Measurements from ENCODE around the gene KREMEN2. TPM values are rescaled to one million over a fixed set of nuclear protein-coding genes. Genes with fewer than 3 reads are reported as not detected.
A peak's percentile ranks its signal among the peaks of the same experiment; 100 is the strongest.

Gene KREMEN2
- total and polyA plus RNA-seq, 2 of the 8 experiments (the other 6 are each of a cell fraction or from before 2014, with no cell fraction given), result 6.6 to 7.0 TPM

DNA sequence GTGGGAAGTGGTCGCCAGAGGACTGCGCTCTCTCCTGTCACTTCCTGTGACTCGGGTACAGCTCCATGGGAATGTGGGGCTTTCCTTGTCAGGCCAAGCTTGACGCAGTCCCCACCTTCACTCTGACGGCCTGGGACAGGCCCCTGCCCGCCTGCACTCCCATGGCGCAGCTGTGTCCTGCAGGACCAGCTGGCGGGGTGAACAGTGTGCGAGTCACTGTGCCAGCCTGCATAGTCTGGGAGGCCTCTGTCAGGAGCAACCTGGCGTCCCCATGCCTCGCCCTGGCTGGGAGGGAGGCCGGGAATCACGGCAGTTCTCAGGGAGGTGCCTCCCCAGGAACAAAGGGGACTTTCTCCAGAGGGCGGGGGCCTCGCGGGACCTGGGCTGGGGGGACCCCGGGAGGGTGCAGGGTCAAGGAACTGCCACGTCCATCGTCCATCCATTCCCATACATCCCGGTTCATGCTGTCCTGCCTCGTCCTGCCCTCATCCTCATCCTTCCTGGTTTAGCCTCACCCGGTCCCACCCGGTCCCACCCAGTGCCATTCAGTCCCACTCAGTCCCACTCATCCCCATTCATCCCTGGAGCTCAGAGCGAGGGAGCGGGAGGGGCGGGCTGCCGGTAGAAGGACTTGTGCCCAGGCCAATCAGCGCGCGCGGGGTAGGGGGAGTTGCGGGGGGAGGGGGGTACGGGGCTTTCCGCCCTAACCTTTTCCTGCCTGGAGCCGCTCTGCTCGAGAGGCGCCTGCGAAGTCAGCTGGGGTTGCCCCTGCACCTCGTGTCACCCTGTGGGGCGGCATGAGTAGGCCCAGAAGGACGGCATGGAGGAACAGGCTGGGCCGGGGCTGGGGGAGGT lies 38.9 kb upstream of the KREMEN2 start:
- DNase-seq (ENCODE audit: low read depth in 1 of 2, low spot score in 2 of 2) (peak in 1 of 2 experiments; percentile 78), FAIRE-seq (no peak)
- no peaks in the 10 kb centered on the region; a peak in 1 of 8 replicates for H3K36me3 ChIP-seq (ENCODE audit: control insufficient read depth in 2 of 4, insufficient read depth in 4 of 4, low read length in 3 of 4)
- no peak overlapping the region for H3K56ac ChIP-seq (replicated peaks; ENCODE audit: insufficient read length, low read depth, low read length)
- H3K79me1 ChIP-seq (ENCODE audit: low read depth, low read length), result 0 out of 2 replicates have a peak, but pooled peaks cover 3% of the 10 kb centered on the region
- H3K79me2 ChIP-seq (ENCODE audit: control insufficient read depth in 1 of 2, insufficient read depth in 2 of 2, low read length in 2 of 2), result no peaks in the 10 kb centered on the region
- H3K9me3 ChIP-seq (ENCODE audit: insufficient read depth in 2 of 2, low read depth in 1 of 2, low read length in 1 of 2), result no peaks in the 10 kb centered on the region
- H2AK5ac ChIP-seq (ENCODE audit: low read depth, low read length), result no peak overlapping the region
- no peak overlapping the region for H3K23ac ChIP-seq (ENCODE audit: insufficient read length)
- ChIA-PET CTCF (ENCODE audit: partially characterized antibody) (interaction anchor here (1.1 to 10.4 kb wide), 10 partner anchors 12 to 146 kb away, joined by 3 to 98 read pairs (median 5); partner anchors contain the start of genes FLYWCH1 and PRSS22), POLR2A (ENCODE audit: partially characterized antibody) (interaction anchor here (0.6 to 1.5 kb wide), 5 partner anchors 9 to 148 kb away, joined by 3 to 5 read pairs (median 3); partner anchors contain the start of gene FLYWCH1)
- H2BK12ac ChIP-seq (ENCODE audit: low read depth, low read length), result 0 out of 2 replicates have a peak overlapping the region, but pooled peaks have one; percentile 80
- H4K20me1 ChIP-seq (replicated peaks in 1 of 2; ENCODE audit: control insufficient read depth in 1 of 2, insufficient read depth in 2 of 2, low read length in 2 of 2), result no peaks in the 10 kb centered on the region
- peak overlapping the region; percentile 76 for H4K8ac ChIP-seq (ENCODE audit: extremely low read depth, insufficient read depth, low read length)
- 55% methylated on average over 22 of the region's 42 CpGs; no CpG with 5 or more reads in 1 of the 2 experiments for WGBS, 2 experiments (ENCODE audit: extremely low coverage in 1 of 2, insufficient coverage in 1 of 2, insufficient read length in 1 of 2, insufficient replicate concordance in 2 of 2, low coverage in 1 of 2, low lambda C conversion rate in 2 of 2, missing lambda C conversion rate in 1 of 2)
- no peak overlapping the region for H4K5ac ChIP-seq (ENCODE audit: insufficient read length, low read depth, low read length)
- H2BK120ac ChIP-seq (replicated peaks; ENCODE audit: low read depth, low read length), result no peak overlapping the region
- H3K27me3 ChIP-seq (replicated peaks in 1 of 4; ENCODE audit: control insufficient read depth in 3 of 4, extremely low read depth in 1 of 4, insufficient read depth in 3 of 4, low read length in 3 of 4), result no peaks in the 10 kb centered on the region
- no peaks in the 10 kb centered on the region; the same call in 1 of the 2 replicates for H3K23me2 ChIP-seq (ENCODE audit: low read depth, low read length)
- no peak overlapping the region for H3K4ac ChIP-seq (replicated peaks; ENCODE audit: insufficient read length, low read depth, low read length)
- peak overlapping the region; percentile 57 to 78 for H3K4me2 ChIP-seq (ENCODE audit: insufficient read depth in 1 of 2, low read depth in 2 of 2, low read length in 2 of 2)
- H2BK5ac ChIP-seq (ENCODE audit: low read depth, low read length), result no peak overlapping the region
- peak overlapping the region; percentile 83 for H4K91ac ChIP-seq (replicated peaks; ENCODE audit: insufficient read length, low read length)
- H2BK20ac ChIP-seq (ENCODE audit: low read length), result no peak overlapping the region
- peak overlapping the region in 1 of 4 experiments; percentile 35; a peak in 3 of 7 replicates for H3K9ac ChIP-seq (replicated peaks in 1 of 4; ENCODE audit: extremely low read depth in 1 of 4, low read depth in 3 of 4, low read length in 3 of 4)
- no peak overlapping the region for H3K14ac ChIP-seq (ENCODE audit: insufficient read length)
- peak overlapping the region in 2 of 4 experiments; percentile 17 to 49; a peak in 3 of 8 replicates for H3K4me3 ChIP-seq (ENCODE audit: extremely low read depth in 1 of 4, insufficient read depth in 2 of 4, low read depth in 3 of 4, low read length in 4 of 4)
- H2BK15ac ChIP-seq (ENCODE audit: low read length), result peak overlapping the region; percentile 72; the same call in 1 of the 2 replicates
- peak overlapping the region; percentile 87; the same call in 1 of the 2 replicates for H2AFZ ChIP-seq (ENCODE audit: low read length)
- H3K18ac ChIP-seq (ENCODE audit: extremely low read depth, low read length), result peak overlapping the region; percentile 51; the same call in 1 of the 2 replicates
- peaks cover 4 to 15% (median 10%) of the 10 kb centered on the region in 4 experiments for H3K4me1 ChIP-seq (replicated peaks in 1 of 4; ENCODE audit: control insufficient read depth in 3 of 4, insufficient read depth in 4 of 4, low read length in 3 of 4)
- peak overlapping the region; percentile 5; the same call in 1 of the 2 replicates for H3K27ac ChIP-seq (ENCODE audit: low read depth, low read length)
- TF ChIP-seq SAP30 (IDR thresholded peaks at IDR 0.05; ENCODE audit: insufficient read depth, insufficient replicate concordance, low read length) (no peak), CTBP2 (IDR thresholded peaks at IDR 0.05; ENCODE audit: borderline replicate concordance, insufficient read depth, insufficient read length, low read length) (no peak), FOSL1 (IDR thresholded peaks at IDR 0.05; ENCODE audit: insufficient read depth, low read depth, low read length) (no peak), RXRA (IDR thresholded peaks at IDR 0.05; ENCODE audit: insufficient read depth, low read depth, low read length) (no peak), BACH1 (IDR thresholded peaks at IDR 0.05; ENCODE audit: low read length) (no peak), POLR2A (IDR thresholded peaks at IDR 0.05; ENCODE audit: control extremely low read depth in 1 of 2, low read depth in 2 of 2, low read length in 2 of 2) (no peak; a peak in 1 of 3 replicates)
- TF ChIP-seq, protein P1, sequence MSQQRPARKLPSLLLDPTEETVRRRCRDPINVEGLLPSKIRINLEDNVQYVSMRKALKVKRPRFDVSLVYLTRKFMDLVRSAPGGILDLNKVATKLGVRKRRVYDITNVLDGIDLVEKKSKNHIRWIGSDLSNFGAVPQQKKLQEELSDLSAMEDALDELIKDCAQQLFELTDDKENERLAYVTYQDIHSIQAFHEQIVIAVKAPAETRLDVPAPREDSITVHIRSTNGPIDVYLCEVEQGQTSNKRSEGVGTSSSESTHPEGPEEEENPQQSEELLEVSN (IDR thresholded peaks at IDR 0.05), result peak; percentile 91
